ENCODE measurements around the gene SMTNL2. TPM values are rescaled to one million over a fixed set of nuclear protein-coding genes. Genes with fewer than 3 reads are reported as not detected.
"Not testable (repeated sequence)": the region's sequence is repeated elsewhere in the genome, so short reads cannot be mapped to it uniquely, and the experiment has no call there.

SMTNL2 gene
- total RNA-seq, 1 donor from 2014 or later = 0.08 TPM

- no peak for DNase-seq (ENCODE audit: low read depth)
Measured at GRCh38 chr17:4584917-4585637, 748 bp downstream of the SMTNL2 start.

GRCh38 chr17:4585638-4585994 is 1.3 kb downstream of the SMTNL2 start:
- DNase-seq (ENCODE audit: low read depth) = peak; percentile 18

- DNase-seq (ENCODE audit: low read depth) = peak; percentile 51
Measured at GRCh38 chr17:4586043-4586442, 1.7 kb downstream of the SMTNL2 start.

- DNase-seq (ENCODE audit: low read depth) = no peak
Measured at GRCh38 chr17:4587195-4587594, 2.9 kb downstream of the SMTNL2 start.

DNA sequence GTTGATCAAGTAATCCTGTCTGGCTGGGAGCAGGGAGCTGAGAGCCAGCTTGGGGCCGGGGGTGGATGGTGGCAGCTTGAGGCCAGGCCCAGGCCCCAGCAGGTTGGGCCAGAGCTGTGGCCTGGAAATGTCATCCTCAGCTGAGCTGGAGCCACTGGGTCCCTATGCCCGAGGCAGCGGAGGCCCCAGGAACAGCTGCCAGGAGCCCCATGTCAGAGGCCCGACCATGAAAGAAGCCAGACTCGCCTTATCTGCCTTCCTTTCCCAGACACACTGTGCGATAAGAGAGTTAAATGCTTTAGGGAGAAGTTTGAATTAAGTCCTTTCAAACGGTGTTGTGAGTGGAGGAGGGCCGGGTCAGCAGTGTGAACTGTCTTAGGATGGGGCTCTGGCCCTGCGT is 3.5 kb downstream of the SMTNL2 start:
- no peak for DNase-seq (ENCODE audit: low read depth)

GRCh38 chr17:4588391-4588790 is 4.1 kb downstream of the SMTNL2 start:
- no peak for DNase-seq (ENCODE audit: low read depth)

- DNase-seq (ENCODE audit: low read depth) = no peak
Measured at GRCh38 chr17:4588898-4589625, 4.7 kb downstream of the SMTNL2 start.

DNA sequence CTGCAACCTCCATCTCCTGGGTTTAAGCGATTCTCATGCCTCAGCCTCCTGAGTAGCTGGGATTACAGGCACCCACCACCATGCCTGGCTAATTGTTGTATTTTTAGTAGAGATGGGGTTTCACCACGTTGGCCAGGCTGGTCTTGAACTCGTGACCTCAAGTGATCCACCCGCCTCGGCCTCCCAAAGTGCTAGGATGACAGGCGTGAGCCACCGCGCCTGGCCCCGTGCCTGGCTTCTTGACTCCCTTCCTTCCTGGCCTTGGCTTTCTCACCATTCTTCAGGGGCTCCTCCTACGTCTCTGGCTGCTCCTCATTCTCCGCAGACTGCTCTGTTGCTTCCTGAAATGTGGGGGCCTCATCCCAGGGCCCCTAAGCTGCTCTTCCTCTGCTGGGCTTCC is 5.7 kb downstream of the SMTNL2 start:
- not testable (repeated sequence) for DNase-seq (ENCODE audit: low read depth)

DNA sequence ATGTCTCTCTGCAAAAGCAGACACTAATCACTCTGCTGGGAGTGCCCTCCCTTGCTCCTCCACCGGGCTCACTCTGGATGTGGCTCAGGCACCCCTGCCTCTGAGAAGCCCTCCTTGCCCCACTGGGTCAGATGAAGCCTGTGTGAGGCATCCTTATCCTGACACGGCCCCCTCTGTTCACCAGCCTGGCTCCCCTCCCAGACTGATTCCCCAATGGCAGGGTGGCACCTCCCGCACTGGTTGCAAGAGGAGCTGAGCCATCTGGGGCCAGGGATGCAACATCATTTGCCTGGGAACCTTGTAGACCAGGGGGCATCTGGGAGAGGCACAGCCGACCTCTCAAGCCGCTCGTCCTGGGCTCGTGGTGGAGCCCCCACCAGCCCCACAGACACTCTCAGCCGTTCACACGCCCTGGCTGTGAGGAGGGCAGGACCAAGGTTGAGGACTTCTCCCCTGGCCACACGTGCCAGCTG is 6.7 kb downstream of the SMTNL2 start:
- no peak for DNase-seq (ENCODE audit: low read depth)

DNA sequence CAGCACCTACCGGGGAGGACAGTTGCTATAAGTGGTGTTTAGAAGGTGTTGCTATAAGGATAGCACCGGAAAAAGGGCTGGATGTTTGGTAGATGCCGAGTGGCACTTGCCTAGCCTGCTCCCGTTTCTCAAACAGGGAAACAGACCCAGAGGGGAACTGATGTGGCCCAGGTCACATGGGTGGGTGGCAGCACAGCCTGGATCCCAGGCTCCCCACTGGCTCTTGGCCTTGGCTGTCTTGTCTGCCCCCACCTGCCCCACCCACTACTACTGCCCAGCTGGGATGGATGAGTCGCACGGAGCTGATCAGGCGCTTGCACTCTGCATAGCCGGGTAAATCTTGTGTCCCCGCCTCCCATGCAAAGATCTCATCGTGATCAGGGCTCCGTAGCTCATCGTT is 7.2 kb downstream of the SMTNL2 start:
- no peak for DNase-seq (ENCODE audit: low read depth)

DNA sequence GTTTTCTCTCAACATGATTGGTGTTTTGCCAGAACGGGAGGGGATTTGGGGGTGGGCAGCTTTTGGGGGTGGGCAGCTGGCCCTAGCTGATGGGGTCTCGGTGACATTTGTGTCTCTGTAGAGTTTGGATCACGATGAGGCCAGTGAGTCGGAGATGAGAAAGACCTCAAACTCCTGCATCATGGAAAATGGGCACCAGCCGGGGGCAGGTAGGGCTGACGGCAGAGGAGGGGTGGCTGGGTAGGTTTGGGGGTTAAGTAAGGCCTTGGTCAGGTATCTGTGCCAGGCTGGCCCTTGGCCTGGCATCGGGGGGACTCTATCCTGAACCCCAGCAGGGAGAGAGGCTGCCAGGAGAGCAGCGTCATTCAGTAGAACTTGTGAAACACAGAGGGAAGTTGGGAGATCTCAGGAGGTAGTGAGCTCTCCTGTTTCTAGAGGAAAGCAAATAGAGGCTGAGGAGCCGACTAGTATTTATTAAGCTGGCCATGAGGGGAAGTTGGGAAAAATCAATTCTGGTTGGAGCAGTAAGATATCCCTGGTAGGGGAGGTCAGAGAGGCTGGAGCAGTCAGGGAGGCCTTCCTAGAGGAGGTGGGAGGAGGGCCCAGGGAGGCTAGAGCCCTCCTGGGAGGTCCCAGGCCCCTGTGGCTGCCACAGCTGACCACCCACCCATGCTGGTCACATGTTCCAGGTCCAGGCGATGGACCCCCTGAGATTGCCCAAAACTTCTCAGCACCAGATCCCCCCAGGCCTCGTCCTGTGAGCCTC is 8.1 kb downstream of the SMTNL2 start:
- no peak for DNase-seq (ENCODE audit: low read depth)

DNA sequence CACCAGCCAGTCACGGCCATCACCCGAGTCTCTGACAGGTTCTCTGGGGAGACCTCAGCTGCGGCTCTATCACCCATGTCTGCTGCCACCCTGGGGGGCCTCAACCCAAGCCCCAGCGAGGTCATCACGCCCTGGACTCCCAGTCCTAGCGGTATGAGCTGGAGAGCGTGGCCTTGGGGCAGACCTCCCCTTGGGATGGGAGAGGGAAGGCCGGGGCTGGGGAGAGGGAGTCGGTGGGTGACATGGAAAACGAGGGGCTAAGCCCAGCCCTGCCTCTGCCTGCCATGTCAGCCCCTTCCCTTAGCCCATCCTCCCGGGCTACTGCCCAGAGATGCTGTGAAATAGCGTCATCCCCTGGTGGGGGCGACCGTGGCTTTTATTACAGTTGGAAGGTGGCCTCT is 8.7 kb downstream of the SMTNL2 start:
- DNase-seq (ENCODE audit: low read depth) = no peak

GRCh38 chr17:4594406-4594805 is 10.1 kb downstream of the SMTNL2 start:
- DNase-seq (ENCODE audit: low read depth) = no peak

- no peak for DNase-seq (ENCODE audit: low read depth)
Measured at GRCh38 chr17:4594931-4595684, 10.8 kb downstream of the SMTNL2 start.

DNA sequence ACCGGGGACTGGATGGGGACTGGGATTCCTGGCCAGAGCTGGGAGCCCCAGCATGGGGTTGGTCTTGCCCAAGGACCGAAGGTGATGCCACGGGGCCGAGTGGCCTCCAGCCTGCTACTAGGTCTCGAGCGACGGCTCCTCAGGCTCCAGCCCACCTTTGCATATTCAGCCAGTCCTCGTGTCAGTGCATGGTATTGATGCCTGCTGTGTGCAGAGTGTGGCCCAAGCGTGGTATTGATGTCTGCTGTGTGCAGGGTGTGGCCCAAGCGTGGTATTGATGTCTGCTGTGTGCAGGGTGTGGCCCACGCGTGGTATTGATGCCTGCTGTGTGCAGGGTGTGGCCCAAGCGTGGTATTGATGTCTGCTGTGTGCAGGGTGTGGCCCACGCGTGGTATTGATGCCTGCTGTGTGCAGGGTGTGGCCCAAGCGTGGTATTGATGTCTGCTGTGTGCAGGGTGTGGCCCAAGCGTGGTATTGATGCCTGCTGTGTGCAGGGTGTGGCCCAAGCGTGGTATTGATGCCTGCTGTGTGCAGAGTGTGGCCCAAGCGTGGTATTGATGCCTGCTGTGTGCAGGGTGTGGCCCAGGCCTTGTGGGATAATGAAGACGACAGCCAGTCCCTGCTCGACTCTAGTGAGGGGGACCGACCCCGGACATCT is 11.5 kb downstream of the SMTNL2 start:
- not testable (repeated sequence) for DNase-seq (ENCODE audit: low read depth)

DNA sequence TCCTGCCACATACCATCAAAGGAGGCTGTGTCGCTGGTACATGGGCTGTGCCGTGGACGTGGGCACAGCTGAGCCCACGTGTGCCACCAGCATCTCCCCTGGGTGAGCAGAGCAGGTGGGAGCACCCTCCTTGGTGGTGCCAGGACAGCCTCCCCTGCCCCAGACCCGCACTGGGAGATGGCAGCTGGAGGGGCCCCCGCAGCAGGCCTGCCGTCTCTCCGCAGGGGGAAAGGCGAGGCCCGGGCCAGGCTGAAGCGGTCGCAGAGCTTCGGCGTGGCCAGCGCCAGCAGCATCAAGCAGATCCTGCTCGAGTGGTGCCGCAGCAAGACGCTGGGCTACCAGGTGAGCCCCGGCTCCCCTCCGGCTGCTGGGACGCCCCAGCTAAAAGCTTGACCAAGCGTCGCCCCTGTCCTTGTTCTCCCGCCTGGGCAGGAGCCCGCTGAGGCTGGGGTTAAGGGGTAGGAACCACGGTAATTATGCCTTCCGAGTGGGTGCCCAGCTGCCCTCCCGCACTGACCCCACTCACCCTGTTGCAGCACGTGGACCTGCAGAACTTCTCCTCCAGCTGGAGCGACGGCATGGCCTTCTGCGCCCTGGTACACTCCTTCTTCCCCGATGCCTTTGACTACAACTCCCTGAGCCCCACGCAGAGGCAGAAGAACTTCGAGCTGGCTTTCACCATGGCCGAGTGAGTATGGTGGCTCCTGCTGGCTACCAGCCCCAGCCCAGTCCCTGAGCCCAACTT is 12.5 kb downstream of the SMTNL2 start:
- DNase-seq (ENCODE audit: low read depth) = no peak

- DNase-seq (ENCODE audit: low read depth) = no peak
Measured at GRCh38 chr17:4597975-4598374, 13.6 kb downstream of the SMTNL2 start.

DNA sequence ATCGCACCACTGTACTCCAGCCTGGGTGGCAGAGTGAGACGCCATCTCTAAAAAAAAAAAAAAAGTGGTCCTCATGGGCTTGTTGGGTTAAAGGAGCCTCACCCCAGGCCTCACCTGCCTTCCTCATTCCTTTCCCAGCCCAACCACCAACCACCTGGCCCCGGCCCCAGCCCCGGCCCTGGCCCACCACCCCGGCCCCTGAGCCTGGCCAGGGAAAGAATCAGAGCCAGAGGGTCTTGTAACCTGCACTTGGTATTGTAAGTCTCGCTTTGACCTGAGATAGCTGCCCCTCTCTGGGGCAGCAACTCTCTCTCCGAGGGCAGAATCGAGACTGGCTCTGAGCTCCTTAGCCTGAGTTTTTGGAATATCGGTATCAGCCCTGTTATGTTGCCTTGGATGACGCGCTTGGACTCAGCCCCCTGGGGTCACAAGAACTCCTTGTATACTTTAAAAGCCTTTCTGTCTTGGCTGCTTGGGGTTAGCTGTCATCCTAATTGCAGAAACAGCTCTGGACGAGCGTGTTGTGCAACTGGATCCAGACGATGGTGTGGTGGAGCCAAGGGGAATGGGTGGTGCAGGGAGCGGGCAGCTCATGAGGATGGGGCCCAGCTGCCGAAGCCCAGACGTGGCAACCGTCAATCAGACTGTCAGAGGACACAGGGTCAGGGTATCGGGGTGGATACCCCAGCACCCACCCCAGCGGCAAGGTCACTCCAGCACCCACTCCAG is 14.6 kb downstream of the SMTNL2 start:
- no peak for DNase-seq (ENCODE audit: low read depth)

DNA sequence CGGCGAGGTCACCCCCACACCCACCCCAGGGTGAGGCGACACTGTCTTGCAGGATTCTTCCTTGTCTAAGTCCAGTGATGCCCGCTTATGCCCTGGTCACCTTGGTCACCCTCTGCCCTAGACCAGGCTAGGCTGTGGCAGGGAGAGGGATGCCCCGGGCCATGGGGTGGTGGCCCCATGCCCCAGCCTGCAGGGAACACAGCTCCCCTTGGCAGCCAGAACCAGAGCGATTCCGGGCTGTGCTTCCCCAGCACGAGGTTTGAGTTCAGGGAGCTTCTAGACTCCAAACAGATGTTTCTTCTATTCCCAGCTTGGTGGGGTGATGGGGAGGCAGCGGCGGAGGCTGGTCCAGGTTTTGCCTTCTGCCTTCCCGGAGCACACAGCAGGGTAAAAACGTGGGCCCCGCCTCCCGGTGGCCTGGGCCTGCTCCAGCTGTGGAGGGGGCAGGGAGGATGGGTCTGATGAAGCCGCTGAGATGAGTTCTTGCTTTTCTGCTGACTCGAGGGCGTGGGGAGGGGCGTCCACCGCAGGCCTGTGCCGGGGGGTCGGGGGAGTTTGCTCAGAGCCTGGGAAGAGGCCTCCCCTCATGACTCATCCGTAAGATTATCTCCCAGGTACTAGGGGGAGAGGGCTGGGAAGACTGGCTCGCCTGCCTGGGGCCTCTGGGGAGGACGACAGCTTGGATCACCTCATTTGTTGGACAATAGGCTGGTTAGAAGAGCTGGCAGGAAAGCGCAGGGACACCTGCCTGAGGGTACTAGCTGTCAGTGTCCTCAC is 15.4 kb downstream of the SMTNL2 start:
- no peak for DNase-seq (ENCODE audit: low read depth)
